Stomach smooth muscle (tissue), 2 donors: Measurements from ENCODE around the gene NAB1.
"Not testable (repeated sequence)": the region's sequence is repeated elsewhere in the genome, so short reads cannot be mapped to it uniquely, and the experiment has no call there.

Experiments used
- H3K27ac ChIP-seq: one replicate; pipeline ENCODE4 v1.7.0; 2013; ENCODE audit warnings: mild to moderate bottlenecking, low read length, inconsistent platforms
- H3K27me3 ChIP-seq, 2 donors: one replicate each; pipeline ENCODE4 v1.7.0; 2013; ENCODE audit warnings: low read length in 2 of 2; ENCODE audit not compliant: insufficient read depth in 2 of 2, control insufficient read depth in 1 of 2
- H3K36me3 ChIP-seq, 2 donors: one replicate each; pipeline ENCODE4 v1.7.0; 2013; ENCODE audit warnings: low read length in 2 of 2; ENCODE audit not compliant: control insufficient read depth in 2 of 2, insufficient read depth in 2 of 2
- H3K4me1 ChIP-seq: one replicate; pipeline ENCODE4 v1.7.0; 2013; ENCODE audit warnings: low read length; ENCODE audit not compliant: control insufficient read depth, insufficient read depth
- H3K4me3 ChIP-seq, 2 donors: one replicate each; pipeline ENCODE4 v1.7.0; 2013; ENCODE audit warnings: low read length in 2 of 2
- H3K9ac ChIP-seq, 2 donors: one replicate each; pipeline ENCODE4 v1.7.0; 2013; ENCODE audit warnings: low read length in 2 of 2, mild to moderate bottlenecking in 1 of 2
- H3K9me3 ChIP-seq, 2 donors: one replicate each; pipeline ENCODE4 v1.7.0; 2013; ENCODE audit warnings: low read length in 2 of 2; ENCODE audit not compliant: control insufficient read depth in 2 of 2
- donor health status: healthy.
- donor health status: Pancreatic carcinoma.

NAB1 gene

GRCh38 chr2:190649035-190649797 lies at the start of gene NAB1:
NAB1 (plus strand) TSS chr2:190649083; CDS start chr2:190659177, 10,094 bp downstream.
- H3K27ac ChIP-seq, result peak within 1 kb of the TSS; percentile 68
- H3K9me3 ChIP-seq, result no peaks in the 10 kb centered on the region
- H3K36me3 ChIP-seq, result no peaks in the 10 kb centered on the region
- H3K4me1 ChIP-seq, result no peaks in the 10 kb centered on the region
- H3K9ac ChIP-seq, result peak within 1 kb of the TSS; percentile 73 to 77
- peak within 1 kb of the TSS; percentile 67 to 82 for H3K4me3 ChIP-seq
- no peaks in the 10 kb centered on the region for H3K27me3 ChIP-seq

- Histone ChIP-seq H3K9ac (no peak overlapping the region), H3K4me3 (no peak overlapping the region), H3K36me3 (no peaks in the 10 kb centered on the region), H3K9me3 (no peaks in the 10 kb centered on the region), H3K27me3 (no peaks in the 10 kb centered on the region), H3K27ac (no peak overlapping the region), H3K4me1 (no peaks in the 10 kb centered on the region)
These were observed 49.2 kb upstream of the NAB1 start for GRCh38 chr2:190599546-190600220.

- H3K4me3 ChIP-seq, result no peak overlapping the region
- H3K27ac ChIP-seq, result no peak overlapping the region
- no peaks in the 10 kb centered on the region for H3K27me3 ChIP-seq
- no peaks in the 10 kb centered on the region for H3K9me3 ChIP-seq
- no peak overlapping the region for H3K9ac ChIP-seq
- H3K36me3 ChIP-seq, result no peaks in the 10 kb centered on the region
- H3K4me1 ChIP-seq, result no peaks in the 10 kb centered on the region
These were observed 48.4 kb upstream of the NAB1 start for GRCh38 chr2:190600293-190601103.

GRCh38 chr2:190603374-190603773 lies 45.5 kb upstream of the NAB1 start:
- H3K4me1 ChIP-seq, result no peaks in the 10 kb centered on the region
- no peak overlapping the region for H3K4me3 ChIP-seq
- no peak overlapping the region for H3K9ac ChIP-seq
- H3K36me3 ChIP-seq, result no peaks in the 10 kb centered on the region
- no peaks in the 10 kb centered on the region for H3K27me3 ChIP-seq
- H3K9me3 ChIP-seq, result no peaks in the 10 kb centered on the region
- no peak overlapping the region for H3K27ac ChIP-seq

- Histone ChIP-seq H3K27me3 (no peaks in the 10 kb centered on the region), H3K27ac (no peak overlapping the region), H3K9me3 (no peaks in the 10 kb centered on the region), H3K4me3 (no peak overlapping the region), H3K9ac (no peak overlapping the region), H3K4me1 (no peaks in the 10 kb centered on the region), H3K36me3 (no peaks in the 10 kb centered on the region)
These were observed 41.8 kb upstream of the NAB1 start for GRCh38 chr2:190607014-190607597.

GRCh38 chr2:190607657-190608357 lies 41.1 kb upstream of the NAB1 start:
- H3K27me3 ChIP-seq, result no peaks in the 10 kb centered on the region
- H3K27ac ChIP-seq, result no peak overlapping the region
- no peaks in the 10 kb centered on the region for H3K36me3 ChIP-seq
- H3K4me3 ChIP-seq, result no peak overlapping the region
- H3K9ac ChIP-seq, result no peak overlapping the region
- H3K4me1 ChIP-seq, result no peaks in the 10 kb centered on the region
- no peaks in the 10 kb centered on the region for H3K9me3 ChIP-seq

DNA sequence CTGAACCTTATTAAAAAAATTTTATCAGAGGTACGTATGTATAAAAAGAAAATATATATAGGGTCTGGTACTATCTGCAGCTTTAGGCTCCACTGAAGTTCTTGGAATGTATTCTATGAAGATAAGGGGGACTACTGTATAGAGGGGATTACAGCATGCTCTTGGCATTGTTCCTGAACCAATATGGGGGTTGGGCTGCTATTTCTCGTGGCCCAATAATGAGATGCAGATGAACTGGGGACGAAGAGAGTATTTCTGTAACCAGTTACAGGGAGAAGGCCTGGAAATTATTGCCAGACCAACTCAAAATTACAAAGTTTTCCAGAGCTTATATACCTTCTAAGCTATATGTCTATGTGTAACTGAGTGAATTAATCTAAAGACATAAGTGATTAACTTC lies 40.0 kb upstream of the NAB1 start:
- not testable (repeated sequence) for H3K27ac ChIP-seq, H3K4me1 ChIP-seq, H3K4me3 ChIP-seq, H3K27me3 ChIP-seq, H3K36me3 ChIP-seq, H3K9me3 ChIP-seq, H3K9ac ChIP-seq

DNA sequence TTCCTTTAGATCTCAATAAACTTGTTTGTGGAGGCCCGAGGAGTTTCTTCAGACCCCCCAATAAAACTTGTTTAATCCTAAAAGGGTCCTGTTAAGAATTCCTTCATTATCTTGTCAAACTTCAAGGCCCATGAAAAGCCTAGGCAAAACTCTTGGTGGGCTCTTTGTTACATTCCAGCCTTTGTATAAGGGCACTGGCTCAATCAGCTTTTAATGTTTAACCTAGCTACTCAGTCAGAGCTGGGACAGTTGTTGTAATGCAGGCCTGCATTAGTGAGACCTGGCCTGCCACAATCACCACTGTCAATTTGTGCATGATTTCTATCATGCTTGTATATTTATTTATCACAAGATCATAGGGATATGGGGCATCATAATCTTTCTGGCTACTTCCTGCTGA lies 39.5 kb upstream of the NAB1 start:
- H3K4me1 ChIP-seq, H3K9ac ChIP-seq, H3K4me3 ChIP-seq, H3K9me3 ChIP-seq, H3K27ac ChIP-seq, H3K36me3 ChIP-seq, H3K27me3 ChIP-seq: not testable (repeated sequence)

DNA sequence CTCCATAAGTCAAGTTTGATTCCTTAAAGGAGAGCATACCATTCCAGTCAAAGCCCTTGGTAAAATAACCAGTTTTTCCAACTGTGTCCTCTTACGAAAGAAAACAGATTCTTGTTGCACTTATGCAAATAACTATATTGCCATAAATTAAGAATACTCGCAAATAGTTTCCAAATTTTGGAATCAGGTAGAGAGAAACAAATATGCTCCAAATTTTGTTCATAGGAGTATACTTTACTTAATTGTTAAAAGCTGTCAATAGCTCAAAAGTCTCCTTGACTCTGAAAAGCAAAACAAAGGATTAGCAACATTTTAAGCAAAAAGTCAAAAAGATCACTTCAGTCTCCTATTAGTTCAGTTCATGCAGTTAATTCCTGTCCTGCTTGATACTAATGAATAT lies 38.4 kb upstream of the NAB1 start:
- H3K4me3 ChIP-seq, H3K9ac ChIP-seq, H3K9me3 ChIP-seq, H3K36me3 ChIP-seq, H3K4me1 ChIP-seq, H3K27me3 ChIP-seq, H3K27ac ChIP-seq: not testable (repeated sequence)

DNA sequence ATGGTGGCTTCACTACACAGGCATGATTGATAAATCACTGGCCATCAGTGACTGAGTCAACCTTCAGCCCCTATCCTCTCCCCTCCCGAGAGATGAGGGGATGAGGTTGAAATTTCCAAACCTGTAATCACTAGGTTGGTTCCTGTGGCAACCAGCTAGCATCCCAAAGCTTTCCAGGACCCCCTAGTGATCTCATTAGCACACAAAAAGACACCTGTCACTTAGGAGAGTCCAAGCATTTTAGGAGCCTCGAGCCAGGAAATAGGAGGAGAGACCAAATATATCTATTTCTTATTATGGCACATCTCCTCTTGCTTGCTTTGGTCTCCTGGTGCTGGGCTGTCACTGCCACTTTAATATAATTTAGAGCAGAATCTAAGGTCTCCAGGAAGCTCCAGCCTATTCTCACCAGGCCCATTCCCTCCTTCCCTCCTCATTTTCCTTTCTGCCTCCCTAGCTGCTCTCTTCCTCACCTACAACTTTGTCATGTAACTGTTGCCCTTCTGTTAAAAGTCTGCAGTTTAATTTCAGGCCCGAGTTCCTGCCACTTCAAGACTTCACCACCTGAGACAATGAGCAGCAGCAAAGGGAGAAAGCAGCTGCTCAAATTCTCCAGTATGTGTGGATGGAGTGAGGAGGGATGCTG lies 33.2 kb upstream of the NAB1 start:
- Histone ChIP-seq H3K36me3 (no peaks in the 10 kb centered on the region), H3K4me1 (no peaks in the 10 kb centered on the region), H3K4me3 (no peak overlapping the region), H3K9me3 (no peaks in the 10 kb centered on the region), H3K27me3 (no peaks in the 10 kb centered on the region), H3K9ac (no peak overlapping the region), H3K27ac (no peak overlapping the region)
